HepG2 (cell line): ENCODE results near the gene TMEM220. TPM values are rescaled to one million over a fixed set of nuclear protein-coding genes. Genes with fewer than 3 reads are reported as not detected.

ENCODE experiments used
- ATAC-seq: fragments of 200-7000 bp; cut with Tn5 transposase; 3 replicates; pipeline ENCODE4 v1.9.1; 2020; ENCODE audit warnings: mild to moderate bottlenecking, moderate library complexity
- BruUV-seq: library from RNA; stranded (reverse); fragments of 400-500 nt; replicated peaks from 2 replicates; lab custom pipeline; 2021; lab: Mats Ljungman, UMichigan
- CTCF ChIA-PET: fragments of 300-600 bp; formaldehyde crosslinking; extraction: SDS; loops from one replicate; lab custom pipeline; 2021; ENCODE audit warnings: low total read pairs, inconsistent platforms, low intra/inter-chr PET ratio; lab: Yijun Ruan, JAX
- POLR2A ChIA-PET: fragments of 350-600 bp; sonication (Branson Sonifier 250); formaldehyde crosslinking; loops from one replicate; lab custom pipeline; 2020; ENCODE audit warnings: antibody characterized with exemption, inconsistent platforms; lab: Yijun Ruan, JAX
- DNase-seq: peaks from one replicate; pipeline ENCODE4 v3.0.0-alpha.2; 2015; ENCODE audit warnings: low spot score
- FAIRE-seq: peaks from 3 replicates; lab custom pipeline; 2011; peaks lifted over from hg19 to GRCh38; lab: Jason Lieb, UNC
- H2AFZ ChIP-seq: one replicate; pipeline ENCODE4 v1.6.1; 2011; ENCODE audit warnings: low read length, inconsistent platforms
- H3K27ac ChIP-seq: fragments of 300-600 bp; 3 replicates; pipeline ENCODE4 v1.8.0; 2011; ENCODE audit warnings: mixed run types, mild to moderate bottlenecking, mixed read lengths, low read length, inconsistent platforms; ENCODE audit not compliant: insufficient read depth; ENCODE audit errors: extremely low read length
- H3K27me3 ChIP-seq, 2 experiments: fragments of 200-600 bp in 1 of 2; 2 replicates in 1 of 2; 3 replicates in 1 of 2; pipeline versions ENCODE4 v1.6.0 to v1.8.0; 2011; ENCODE audit warnings: low read length in 2 of 2, mild to moderate bottlenecking in 2 of 2, moderate library complexity in 2 of 2, inconsistent platforms in 1 of 2; ENCODE audit not compliant: insufficient read depth in 2 of 2, control insufficient read depth in 1 of 2
- H3K36me3 ChIP-seq, 2 experiments: fragments of 200-600 bp in 1 of 2; replicated peaks in 1 of 2; 2 replicates in 1 of 2; 3 replicates in 1 of 2; pipeline versions ENCODE4 v1.5.1 to v1.8.0; 2011; ENCODE audit warnings: low read length in 2 of 2, inconsistent platforms in 1 of 2; ENCODE audit not compliant: insufficient read depth in 2 of 2, control insufficient read depth in 1 of 2
- H3K4me1 ChIP-seq: 2 replicates; pipeline ENCODE4 v1.5.1; 2012; ENCODE audit warnings: low read length, inconsistent platforms; ENCODE audit not compliant: insufficient read depth
- H3K4me2 ChIP-seq: 2 replicates; pipeline ENCODE4 v1.6.0; 2011; ENCODE audit warnings: low read depth, low read length, inconsistent platforms
- H3K4me3 ChIP-seq, 3 experiments: fragments of 200-600 bp in 1 of 3; sonication (generic), shearing (Covaris generic) in 1 of 3; replicated peaks in 1 of 3; 2 replicates each; pipeline ENCODE4 v1.5.1; 2011 to 2016; ENCODE audit warnings: low read length in 3 of 3, inconsistent platforms in 2 of 3, low read depth in 2 of 3, mild to moderate bottlenecking in 2 of 3, control low read depth in 1 of 3, mixed read lengths in 1 of 3; ENCODE audit not compliant: insufficient read depth in 1 of 3
- H3K79me2 ChIP-seq: one replicate; pipeline ENCODE4 v1.6.1; 2011; ENCODE audit warnings: low read length, inconsistent platforms; ENCODE audit not compliant: insufficient read depth
- H3K9ac ChIP-seq: 2 replicates; pipeline ENCODE4 v1.6.0; 2011; ENCODE audit warnings: mild to moderate bottlenecking, low read depth, low read length, inconsistent platforms; ENCODE audit not compliant: insufficient read depth
- H3K9me3 ChIP-seq: 2 replicates; pipeline ENCODE4 v1.5.1; 2012; ENCODE audit warnings: mild to moderate bottlenecking, low read length
- H4K20me1 ChIP-seq: 2 replicates; pipeline ENCODE4 v1.6.0; 2011; ENCODE audit warnings: inconsistent platforms, mild to moderate bottlenecking, low read length, moderate library complexity; ENCODE audit not compliant: insufficient read depth
- CBX2 ChIP-seq, 2 experiments: fragments of 200-600 bp in 1 of 2; sonication (generic); formaldehyde crosslinking in 1 of 2; IDR thresholded peaks; 2 replicates each; pipeline versions ENCODE4 v1.7.0 to v1.8.1; 2018 to 2022; ENCODE audit warnings: low read depth in 2 of 2, low read length in 1 of 2, mild to moderate bottlenecking in 1 of 2, missing genetic modification reagents in 1 of 2
- EED ChIP-seq: sonication (generic); formaldehyde crosslinking; IDR thresholded peaks from 2 replicates; pipeline ENCODE4 v1.5.0; 2020; ENCODE audit warnings: mild to moderate bottlenecking, missing genetic modification reagents
- PHF21A ChIP-seq: sonication (generic); formaldehyde crosslinking; IDR thresholded peaks from 2 replicates; pipeline ENCODE4 v1.5.0; 2020; ENCODE audit warnings: mild to moderate bottlenecking, missing genetic modification reagents
- PHF5A ChIP-seq: IDR thresholded peaks from one replicate; pipeline ENCODE4 v1.6.1; 2018; ENCODE audit warnings: low read depth, missing genetic modification reagents; ENCODE audit not compliant: unreplicated experiment
- STAT5B ChIP-seq: sonication (generic); formaldehyde crosslinking; IDR thresholded peaks from 2 replicates; pipeline ENCODE4 v1.4.0; 2020; ENCODE audit warnings: missing genetic modification reagents
- ZBTB7A ChIP-seq: sonication (generic); formaldehyde crosslinking; IDR thresholded peaks from 2 replicates; pipeline ENCODE4 v1.8.0; 2022; ENCODE audit warnings: mild to moderate bottlenecking, missing genetic modification reagents
- ZFAT ChIP-seq: sonication (generic); formaldehyde crosslinking; conservative IDR thresholded peaks from 2 replicates; pipeline ENCODE4 v1.8.1; 2023; ENCODE audit warnings: missing genetic modification reagents, inconsistent platforms
- ZFP1 ChIP-seq: IDR thresholded peaks from 2 replicates; pipeline ENCODE4 v1.6.1; 2016
- ZNF207 ChIP-seq: fragments of 450-650 bp; IDR thresholded peaks from 2 replicates; pipeline ENCODE4 v1.6.1; 2016; ENCODE audit warnings: antibody characterized with exemption, borderline replicate concordance
- WGBS: methylation state at CpG from one replicate; pipeline ENCODE4 v1.1.6; 2017; ENCODE audit warnings: low lambda C conversion rate; 5-methylcytosine and 5-hydroxymethylcytosine counted together
- in situ Hi-C: cut with HindIII; loops from 2 replicates; pipeline ENCODE4 v1.10.0; 2017; ENCODE audit warnings: low pct_unique_long_range_greater_than_20kb; ENCODE audit not compliant: extremely low pct_ligation_motif_present
- intact Hi-C: fragments of 100-400 bp; cut with micrococcal nuclease; formaldehyde crosslinking; loops from one replicate; pipeline ENCODE4 v1.10.0; 2022; ENCODE audit not compliant: unreplicated experiment
- polyA plus RNA-seq, 8 experiments: library from polyadenylated mRNA; depleted of rRNA in 3 of 8; stranded (reverse) in 7 of 8; unstranded in 1 of 8; fragments of >200 nt; fragmentation: Illumina TruSeq in 4 of 8; extraction: Trizol in 4 of 8; gene quantifications; 2 replicates each; pipeline versions ENCODE4 v1.2.1 to v1.2.3, GENCODE V29; 2011 to 2016; ENCODE audit warnings: low read depth in 4 of 8, missing spikeins in 1 of 8, mixed read lengths in 1 of 8; ENCODE audit not compliant: insufficient read depth in 1 of 8
- total RNA-seq, 5 experiments: library from RNA; depleted of rRNA; stranded (reverse); fragments of >200 nt; fragmentation: Illumina TruSeq; extraction: Trizol; gene quantifications; 2 replicates each; pipeline ENCODE4 v1.2.3, GENCODE V29; 2016; ENCODE audit warnings: low read depth in 1 of 5
- TF ChIP-seq, protein P1 (sequence below): sonication (generic); formaldehyde crosslinking; IDR thresholded peaks from 2 replicates; pipeline ENCODE4 v1.8.0; 2023; ENCODE audit warnings: mild to moderate bottlenecking, missing genetic modification reagents
- TF ChIP-seq, protein P2 (sequence below): sonication (generic); formaldehyde crosslinking; IDR thresholded peaks from 2 replicates; pipeline ENCODE4 v1.5.1; 2020; ENCODE audit warnings: mild to moderate bottlenecking, missing genetic modification reagents
- TF ChIP-seq, protein P3 (sequence below): sonication (generic); formaldehyde crosslinking; IDR thresholded peaks from 2 replicates; pipeline ENCODE4 v1.4.0; 2020; ENCODE audit warnings: mild to moderate bottlenecking, missing genetic modification reagents

Gene TMEM220
- total and polyA plus RNA-seq, 2 of the 13 experiments (the other 11 are each of a cell fraction or from before 2014, with no cell fraction given) = 1.3 to 2.2 TPM

DNA sequence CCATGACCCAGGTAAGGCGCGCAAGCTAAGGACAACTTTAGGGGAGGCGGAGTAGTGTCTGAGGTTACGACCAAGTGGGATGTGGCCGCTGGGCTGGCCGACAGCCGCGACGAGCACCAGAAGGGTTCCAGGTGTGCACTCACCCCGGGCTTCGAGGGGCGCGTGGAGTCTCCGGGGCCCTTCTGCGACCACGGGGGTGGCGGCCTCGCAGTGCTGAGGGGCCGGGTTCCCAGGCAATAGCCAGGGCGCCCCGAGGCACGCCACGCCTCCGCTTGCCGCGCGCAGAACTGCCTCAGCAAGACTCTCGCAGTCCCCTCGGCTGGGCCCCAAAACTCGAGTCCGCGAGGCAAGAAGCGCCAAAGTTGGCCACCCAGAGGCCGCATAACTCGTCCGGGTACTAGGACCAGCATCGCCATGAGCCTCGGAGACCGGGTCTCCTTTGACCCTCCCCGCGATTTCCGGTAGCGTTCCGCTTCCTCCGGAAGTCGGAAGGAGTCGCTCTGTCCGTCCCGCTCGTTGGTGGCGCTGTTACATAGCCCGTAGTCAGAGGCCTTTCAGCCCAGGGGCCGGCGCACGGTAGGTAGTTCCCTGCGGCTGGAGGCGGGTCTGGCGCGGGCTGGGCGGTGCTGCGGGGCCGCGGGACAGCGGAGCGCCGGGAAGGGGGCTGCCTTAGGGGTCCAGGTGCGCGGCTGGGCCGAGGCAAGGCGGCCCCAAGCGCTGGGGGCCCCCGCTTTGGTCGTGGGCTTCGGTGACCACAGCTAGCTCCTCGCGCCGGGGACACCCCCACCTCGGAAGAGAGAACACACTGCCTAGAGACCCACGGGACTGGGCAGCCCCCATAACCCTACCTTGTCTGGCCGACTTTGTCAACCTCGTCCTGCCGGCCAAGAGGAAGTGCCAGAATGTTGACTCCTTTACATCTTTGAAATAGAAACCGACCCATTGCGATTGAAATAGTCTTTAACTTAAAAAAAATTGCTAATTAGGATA, 32.4 kb downstream of the TMEM220 start, which contains the start of the genes ADPRM and SCO1:
TSS of gene ADPRM (plus strand) at position 503 of the 990 bp plus-strand sequence. CDS start 7,333 bp downstream, outside the sequence.
TSS of gene SCO1 (minus strand) at position 442 of the 990 bp plus-strand sequence. CDS start at position 416, 26 bp downstream.
- Histone ChIP-seq H3K9ac (peak within 1 kb of the TSS; percentile 92), H3K27ac (peak within 1 kb of the TSS; percentile 84), H4K20me1 (no peaks in the 10 kb centered on the region), H3K4me1 (peaks cover 29% of the 10 kb centered on the region), H3K4me2 (peak within 1 kb of the TSS; percentile 98), H3K9me3 (no peaks in the 10 kb centered on the region), H3K79me2 (peaks cover 35% of the 10 kb centered on the region), H3K36me3 (peaks cover 7 to 20% of the 10 kb centered on the region in 2 experiments), H3K4me3 (peak within 1 kb of the TSS; percentile 89 to 98 (median 96)), H3K27me3 (no peaks in the 10 kb centered on the region; a peak in 1 of 5 replicates), H2AFZ (peak within 1 kb of the TSS; percentile 43)
- ATAC-seq (peak; percentile 99), DNase-seq (peak; percentile 92), FAIRE-seq (peak; percentile 68)
- in situ Hi-C loops = no loop called here
- ChIA-PET POLR2A (interaction anchor here (1.0 kb wide), 1 partner anchor 33 kb away, joined by 3 read pairs; no protein-coding TSS in a partner anchor), CTCF (no interaction called here)
- intact Hi-C loops = loop anchor here (5.0 kb wide), 1 partner anchor 35 kb away; the partner anchor contains the start of gene TMEM220
- BruUV-seq = no TSS peak
- WGBS = 2% methylated on average over 20 of the region's 84 CpGs
- TF ChIP-seq, protein P1, sequence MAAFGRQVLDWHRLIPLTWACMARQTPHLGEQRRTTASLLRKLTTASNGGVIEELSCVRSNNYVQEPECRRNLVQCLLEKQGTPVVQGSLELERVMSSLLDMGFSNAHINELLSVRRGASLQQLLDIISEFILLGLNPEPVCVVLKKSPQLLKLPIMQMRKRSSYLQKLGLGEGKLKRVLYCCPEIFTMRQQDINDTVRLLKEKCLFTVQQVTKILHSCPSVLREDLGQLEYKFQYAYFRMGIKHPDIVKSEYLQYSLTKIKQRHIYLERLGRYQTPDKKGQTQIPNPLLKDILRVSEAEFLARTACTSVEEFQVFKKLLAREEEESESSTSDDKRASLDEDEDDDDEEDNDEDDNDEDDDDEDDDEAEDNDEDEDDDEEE (CRISPR knock-in tag) = peak; percentile 88; the same call in 1 of the 2 replicates
- no peak for TF ChIP-seq ZNF207
- TF ChIP-seq EED (CRISPR knock-in tag) = peak; percentile 90
- TF ChIP-seq STAT5B = no peak
- no peak; the same call in none of the 2 replicates for TF ChIP-seq ZFAT (CRISPR knock-in tag)
- TF ChIP-seq PHF21A (CRISPR knock-in tag) = peak; percentile 90
- TF ChIP-seq, protein P2, sequence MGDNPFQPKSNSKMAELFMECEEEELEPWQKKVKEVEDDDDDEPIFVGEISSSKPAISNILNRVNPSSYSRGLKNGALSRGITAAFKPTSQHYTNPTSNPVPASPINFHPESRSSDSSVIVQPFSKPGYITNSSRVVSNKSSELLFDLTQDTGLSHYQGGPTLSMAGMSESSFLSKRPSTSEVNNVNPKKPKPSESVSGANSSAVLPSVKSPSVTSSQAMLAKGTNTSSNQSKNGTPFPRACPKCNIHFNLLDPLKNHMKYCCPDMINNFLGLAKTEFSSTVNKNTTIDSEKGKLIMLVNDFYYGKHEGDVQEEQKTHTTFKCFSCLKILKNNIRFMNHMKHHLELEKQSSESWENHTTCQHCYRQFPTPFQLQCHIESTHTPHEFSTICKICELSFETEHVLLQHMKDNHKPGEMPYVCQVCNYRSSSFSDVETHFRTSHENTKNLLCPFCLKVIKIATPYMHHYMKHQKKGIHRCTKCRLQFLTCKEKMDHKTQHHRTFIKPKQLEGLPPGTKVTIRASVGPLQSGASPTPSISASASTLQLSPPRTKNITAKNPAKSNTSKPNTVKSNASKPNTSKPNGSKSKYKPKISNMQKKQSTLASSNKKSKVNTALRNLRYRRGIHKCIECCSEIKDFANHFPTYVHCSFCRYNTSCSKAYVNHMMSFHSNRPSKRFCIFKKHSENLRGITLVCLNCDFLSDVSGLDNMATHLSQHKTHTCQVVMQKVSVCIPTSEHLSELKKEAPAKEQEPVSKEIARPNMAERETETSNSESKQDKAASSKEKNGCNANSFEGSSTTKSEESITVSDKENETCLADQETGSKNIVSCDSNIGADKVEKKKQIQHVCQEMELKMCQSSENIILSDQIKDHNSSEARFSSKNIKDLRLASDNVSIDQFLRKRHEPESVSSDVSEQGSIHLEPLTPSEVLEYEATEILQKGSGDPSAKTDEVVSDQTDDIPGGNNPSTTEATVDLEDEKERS (CRISPR knock-in tag) = 0 out of 2 replicates have a peak, but pooled peaks have one; percentile 26
- peak; percentile 91 for TF ChIP-seq ZBTB7A (CRISPR knock-in tag)
- TF ChIP-seq PHF5A = no peak
- TF ChIP-seq CBX2 (IDR thresholded peaks at IDR 0.05; ENCODE audit: low read depth, low read length) = no peak
- TF ChIP-seq CBX2 (CRISPR knock-in tag; IDR thresholded peaks at IDR 0.05; ENCODE audit: low read depth) = no peak
- TF ChIP-seq ZFP1 = no peak; the same call in 1 of the 2 replicates
- TF ChIP-seq, protein P3, sequence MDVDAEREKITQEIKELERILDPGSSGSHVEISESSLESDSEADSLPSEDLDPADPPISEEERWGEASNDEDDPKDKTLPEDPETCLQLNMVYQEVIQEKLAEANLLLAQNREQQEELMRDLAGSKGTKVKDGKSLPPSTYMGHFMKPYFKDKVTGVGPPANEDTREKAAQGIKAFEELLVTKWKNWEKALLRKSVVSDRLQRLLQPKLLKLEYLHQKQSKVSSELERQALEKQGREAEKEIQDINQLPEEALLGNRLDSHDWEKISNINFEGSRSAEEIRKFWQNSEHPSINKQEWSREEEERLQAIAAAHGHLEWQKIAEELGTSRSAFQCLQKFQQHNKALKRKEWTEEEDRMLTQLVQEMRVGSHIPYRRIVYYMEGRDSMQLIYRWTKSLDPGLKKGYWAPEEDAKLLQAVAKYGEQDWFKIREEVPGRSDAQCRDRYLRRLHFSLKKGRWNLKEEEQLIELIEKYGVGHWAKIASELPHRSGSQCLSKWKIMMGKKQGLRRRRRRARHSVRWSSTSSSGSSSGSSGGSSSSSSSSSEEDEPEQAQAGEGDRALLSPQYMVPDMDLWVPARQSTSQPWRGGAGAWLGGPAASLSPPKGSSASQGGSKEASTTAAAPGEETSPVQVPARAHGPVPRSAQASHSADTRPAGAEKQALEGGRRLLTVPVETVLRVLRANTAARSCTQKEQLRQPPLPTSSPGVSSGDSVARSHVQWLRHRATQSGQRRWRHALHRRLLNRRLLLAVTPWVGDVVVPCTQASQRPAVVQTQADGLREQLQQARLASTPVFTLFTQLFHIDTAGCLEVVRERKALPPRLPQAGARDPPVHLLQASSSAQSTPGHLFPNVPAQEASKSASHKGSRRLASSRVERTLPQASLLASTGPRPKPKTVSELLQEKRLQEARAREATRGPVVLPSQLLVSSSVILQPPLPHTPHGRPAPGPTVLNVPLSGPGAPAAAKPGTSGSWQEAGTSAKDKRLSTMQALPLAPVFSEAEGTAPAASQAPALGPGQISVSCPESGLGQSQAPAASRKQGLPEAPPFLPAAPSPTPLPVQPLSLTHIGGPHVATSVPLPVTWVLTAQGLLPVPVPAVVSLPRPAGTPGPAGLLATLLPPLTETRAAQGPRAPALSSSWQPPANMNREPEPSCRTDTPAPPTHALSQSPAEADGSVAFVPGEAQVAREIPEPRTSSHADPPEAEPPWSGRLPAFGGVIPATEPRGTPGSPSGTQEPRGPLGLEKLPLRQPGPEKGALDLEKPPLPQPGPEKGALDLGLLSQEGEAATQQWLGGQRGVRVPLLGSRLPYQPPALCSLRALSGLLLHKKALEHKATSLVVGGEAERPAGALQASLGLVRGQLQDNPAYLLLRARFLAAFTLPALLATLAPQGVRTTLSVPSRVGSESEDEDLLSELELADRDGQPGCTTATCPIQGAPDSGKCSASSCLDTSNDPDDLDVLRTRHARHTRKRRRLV = 0 out of 2 replicates have a peak, but pooled peaks have one; percentile 53
